Measurements from ENCODE around the gene BEAN1.

DNA sequence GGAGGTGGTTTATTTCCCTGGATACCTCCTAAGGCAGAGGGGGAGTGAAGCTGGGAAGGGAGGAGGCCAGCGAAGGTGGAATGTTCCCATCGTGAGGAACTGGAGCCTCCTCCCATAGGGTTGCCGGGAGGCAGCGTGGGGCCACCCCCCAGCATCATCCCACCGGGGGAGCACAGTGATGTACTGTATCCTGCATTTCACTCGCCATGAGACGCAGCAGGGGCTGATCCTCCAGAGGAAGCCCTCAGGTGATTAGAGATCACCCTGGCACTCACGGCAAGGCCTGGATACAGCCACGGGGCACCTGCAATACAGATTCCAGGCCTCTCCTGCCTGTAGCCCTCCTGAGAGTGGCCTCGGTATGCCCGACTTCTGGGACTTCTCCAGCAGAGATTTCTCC lies 25.5 kb upstream of the BEAN1 start:
- TF ChIP-seq, protein P1, sequence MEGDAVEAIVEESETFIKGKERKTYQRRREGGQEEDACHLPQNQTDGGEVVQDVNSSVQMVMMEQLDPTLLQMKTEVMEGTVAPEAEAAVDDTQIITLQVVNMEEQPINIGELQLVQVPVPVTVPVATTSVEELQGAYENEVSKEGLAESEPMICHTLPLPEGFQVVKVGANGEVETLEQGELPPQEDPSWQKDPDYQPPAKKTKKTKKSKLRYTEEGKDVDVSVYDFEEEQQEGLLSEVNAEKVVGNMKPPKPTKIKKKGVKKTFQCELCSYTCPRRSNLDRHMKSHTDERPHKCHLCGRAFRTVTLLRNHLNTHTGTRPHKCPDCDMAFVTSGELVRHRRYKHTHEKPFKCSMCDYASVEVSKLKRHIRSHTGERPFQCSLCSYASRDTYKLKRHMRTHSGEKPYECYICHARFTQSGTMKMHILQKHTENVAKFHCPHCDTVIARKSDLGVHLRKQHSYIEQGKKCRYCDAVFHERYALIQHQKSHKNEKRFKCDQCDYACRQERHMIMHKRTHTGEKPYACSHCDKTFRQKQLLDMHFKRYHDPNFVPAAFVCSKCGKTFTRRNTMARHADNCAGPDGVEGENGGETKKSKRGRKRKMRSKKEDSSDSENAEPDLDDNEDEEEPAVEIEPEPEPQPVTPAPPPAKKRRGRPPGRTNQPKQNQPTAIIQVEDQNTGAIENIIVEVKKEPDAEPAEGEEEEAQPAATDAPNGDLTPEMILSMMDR (IDR thresholded peaks at IDR 0.05), result no peak
- no peak for TF ChIP-seq POLR2A (IDR thresholded peaks at IDR 0.05)
